GM21390 (cell line): ENCODE data around the gene NCSTN.
"Not testable (repeated sequence)": the region's sequence is repeated elsewhere in the genome, so short reads cannot be mapped to it uniquely, and the experiment has no call there.

ENCODE experiments used
- ATAC-seq: cut with Tn5 transposase; IDR thresholded peaks from one replicate; pipeline ENCODE4 v1.9.1; 2021; ENCODE audit not compliant: unreplicated experiment

The NCSTN gene

DNA sequence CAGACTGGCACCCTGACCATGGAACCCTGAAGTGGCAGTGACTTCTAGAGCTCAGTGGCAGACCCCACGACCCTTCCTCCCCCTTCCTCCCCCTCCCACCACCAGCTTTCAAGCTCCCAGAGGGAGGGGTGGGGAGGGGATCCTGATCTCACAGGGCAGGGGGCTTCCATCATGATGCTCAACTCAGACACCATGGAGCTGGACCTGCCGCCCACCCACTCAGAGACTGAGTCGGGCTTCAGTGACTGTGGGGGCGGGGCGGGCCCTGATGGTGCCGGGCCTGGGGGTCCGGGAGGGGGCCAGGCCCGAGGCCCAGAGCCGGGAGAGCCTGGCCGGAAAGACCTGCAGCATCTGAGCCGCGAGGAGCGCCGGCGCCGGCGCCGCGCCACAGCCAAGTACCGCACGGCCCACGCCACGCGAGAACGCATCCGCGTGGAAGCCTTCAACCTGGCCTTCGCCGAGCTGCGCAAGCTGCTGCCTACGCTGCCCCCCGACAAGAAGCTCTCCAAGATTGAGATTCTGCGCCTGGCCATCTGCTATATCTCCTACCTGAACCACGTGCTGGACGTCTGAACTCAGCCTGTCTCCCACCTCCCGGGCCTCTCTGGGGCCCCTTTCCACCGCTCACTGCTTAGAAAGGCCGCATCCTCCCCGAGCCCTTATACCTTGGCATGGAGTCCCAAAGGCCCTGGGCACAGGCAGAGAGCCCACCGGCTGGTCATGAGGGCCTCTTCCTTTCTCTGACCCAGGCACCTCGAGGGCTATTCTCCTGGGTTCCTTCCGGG is 27.6 kb downstream of the NCSTN start:
- no peak for ATAC-seq

DNA sequence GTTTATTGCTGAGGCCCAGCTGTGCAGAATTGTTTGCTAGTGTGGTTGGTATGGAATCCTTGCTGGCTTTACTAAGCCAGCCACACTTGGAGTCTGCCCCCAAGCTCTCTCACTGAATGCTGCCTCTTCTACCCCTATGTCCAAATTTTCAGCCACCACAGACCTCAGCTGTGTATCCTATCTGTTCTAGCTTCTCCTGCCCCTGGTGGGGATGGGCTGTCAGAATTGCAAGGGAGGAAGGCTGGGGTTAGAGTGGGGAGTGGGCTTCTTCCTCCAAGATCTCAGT is 28.1 kb downstream of the NCSTN start:
- ATAC-seq, result no peak

DNA sequence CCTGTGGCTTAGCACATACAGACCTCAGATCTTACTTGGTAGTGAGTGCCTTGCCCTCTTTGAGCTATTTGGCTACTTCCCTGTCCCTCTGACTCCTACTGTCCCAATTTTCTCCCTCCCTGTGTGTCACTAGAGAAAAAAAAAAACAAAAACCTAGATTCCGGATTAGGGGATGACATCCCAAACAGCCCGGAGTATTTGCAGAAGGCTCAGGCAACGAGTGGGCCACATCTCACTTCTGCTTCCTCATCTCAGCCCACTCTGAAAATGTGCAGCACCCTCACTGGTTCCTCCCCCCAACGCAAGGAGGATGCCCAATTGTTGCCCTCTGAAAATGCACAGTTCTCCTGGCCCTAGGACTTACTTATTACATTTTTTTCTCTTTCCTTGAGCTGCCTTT is 28.6 kb downstream of the NCSTN start:
- no peak for ATAC-seq

DNA sequence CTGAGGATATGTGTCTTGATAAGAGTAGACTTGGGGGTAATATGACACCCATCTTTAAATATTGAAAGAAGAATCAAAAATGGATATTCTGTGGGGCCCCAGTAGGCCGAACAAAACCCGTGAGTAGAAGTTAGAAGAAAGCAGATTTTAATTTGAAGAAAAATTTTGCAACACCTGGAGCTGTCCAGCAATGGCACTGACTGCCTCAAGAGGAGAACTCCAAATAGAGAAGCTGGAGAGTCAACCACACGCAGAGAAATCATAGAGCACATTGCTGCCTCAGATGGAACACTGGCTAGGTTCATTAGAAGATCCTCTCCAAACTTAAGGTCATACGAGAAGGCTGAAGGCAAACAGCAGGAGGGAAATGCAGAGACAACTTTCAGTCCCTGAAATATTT is 30.5 kb downstream of the NCSTN start:
- ATAC-seq, result no peak

DNA sequence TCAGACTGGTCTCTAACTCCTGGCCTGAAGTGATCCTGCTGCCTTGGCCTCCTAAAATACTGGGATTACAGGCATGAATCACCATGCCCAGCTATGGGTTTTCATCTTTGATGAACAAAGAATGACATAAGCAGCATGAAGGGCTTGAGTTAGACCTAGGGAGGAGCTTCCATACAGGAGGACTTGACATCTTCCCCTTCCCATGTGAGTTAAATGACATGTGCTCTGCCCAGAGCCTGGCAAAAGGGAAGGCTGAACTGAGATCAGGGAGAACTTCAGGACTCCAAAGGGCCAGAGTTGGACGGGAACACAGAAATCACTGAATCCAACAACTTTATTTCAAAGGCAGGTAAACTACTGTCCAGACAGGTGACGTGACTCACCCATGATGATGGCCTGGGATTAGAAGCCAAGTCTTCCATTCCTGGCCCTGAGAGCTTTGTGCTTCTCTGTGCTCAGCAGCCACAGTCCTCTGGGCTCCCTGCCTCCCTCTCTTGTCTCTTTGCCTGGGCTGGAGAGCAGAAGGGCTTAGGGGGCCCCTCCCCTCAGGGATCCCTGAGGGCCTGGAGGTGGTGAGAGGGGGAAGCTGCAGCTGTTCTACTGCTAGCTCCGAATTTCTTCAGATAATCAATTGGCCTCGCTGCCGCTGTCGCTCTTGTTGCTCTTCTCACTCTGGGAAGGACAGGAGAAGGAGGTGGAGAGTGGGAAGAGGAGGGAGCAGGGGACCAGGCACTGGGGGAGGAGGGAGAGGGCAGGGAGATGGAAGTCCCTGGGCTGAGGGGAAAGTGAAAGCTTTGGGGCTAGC is 31.3 kb downstream of the NCSTN start:
- ATAC-seq, result no peak

DNA sequence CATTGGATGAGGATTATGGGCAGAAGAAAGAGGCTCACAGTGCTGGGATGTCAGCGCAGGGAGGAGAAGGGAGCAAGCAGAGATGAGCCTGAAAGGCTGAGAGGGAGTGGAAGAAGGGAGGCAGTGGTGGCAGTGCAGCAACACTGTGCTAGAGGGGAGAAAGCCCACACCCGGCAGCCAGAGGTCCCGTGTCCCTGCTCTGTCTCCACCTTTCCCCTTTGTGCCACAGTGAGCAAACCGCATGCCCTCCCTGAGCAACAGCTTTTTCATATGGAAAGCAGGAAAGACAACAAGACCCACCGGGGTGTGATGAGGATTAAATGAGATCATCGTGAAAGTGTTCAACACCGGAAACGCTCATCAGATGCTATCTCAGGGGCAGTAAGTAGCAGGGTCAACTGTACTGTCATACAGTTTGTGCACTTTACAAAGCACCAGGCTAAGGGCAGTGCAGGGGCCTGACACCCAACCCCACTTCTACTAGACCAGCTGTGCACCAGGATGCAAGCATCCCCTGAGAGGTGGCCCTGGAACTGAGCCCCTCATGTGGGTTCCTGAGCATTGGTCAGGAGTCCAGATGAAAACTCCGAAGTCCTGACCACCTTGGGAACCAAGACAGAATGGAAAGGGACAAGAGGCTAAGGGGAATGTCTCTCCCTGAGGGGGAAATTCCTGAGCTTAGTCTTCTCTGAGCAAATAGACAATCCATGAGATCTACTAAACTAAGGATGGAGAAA is 32.8 kb downstream of the NCSTN start:
- ATAC-seq, result no peak

DNA sequence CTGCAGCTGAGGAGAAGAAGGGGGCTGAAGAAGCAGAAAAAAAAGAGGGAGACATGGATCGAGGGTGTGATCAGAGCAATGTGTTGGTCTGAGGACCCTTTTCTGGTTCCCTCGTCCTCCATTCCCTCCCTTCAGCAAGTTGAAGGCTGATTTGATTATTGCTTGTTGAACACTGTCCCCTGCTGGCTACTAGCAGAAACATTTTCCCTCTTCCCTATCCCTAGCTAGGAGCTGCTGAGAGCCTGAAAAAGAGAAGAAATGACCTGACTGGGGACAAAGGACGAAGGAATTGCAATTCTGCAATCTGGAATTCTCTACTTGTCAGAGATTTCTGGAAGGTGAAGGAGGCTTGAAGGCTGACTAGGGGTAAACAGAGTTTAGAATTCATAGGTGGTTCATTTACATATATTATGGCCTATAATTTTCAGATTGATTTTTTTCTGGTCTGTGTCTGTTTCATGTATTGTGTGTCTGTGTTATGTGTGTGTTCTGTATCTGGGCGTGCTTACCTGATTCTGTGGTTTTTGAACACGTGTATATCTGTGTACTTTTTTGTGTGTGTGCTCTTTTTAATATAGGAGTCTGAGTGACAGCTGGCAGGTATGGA is 33.4 kb downstream of the NCSTN start:
- no peak for ATAC-seq

DNA sequence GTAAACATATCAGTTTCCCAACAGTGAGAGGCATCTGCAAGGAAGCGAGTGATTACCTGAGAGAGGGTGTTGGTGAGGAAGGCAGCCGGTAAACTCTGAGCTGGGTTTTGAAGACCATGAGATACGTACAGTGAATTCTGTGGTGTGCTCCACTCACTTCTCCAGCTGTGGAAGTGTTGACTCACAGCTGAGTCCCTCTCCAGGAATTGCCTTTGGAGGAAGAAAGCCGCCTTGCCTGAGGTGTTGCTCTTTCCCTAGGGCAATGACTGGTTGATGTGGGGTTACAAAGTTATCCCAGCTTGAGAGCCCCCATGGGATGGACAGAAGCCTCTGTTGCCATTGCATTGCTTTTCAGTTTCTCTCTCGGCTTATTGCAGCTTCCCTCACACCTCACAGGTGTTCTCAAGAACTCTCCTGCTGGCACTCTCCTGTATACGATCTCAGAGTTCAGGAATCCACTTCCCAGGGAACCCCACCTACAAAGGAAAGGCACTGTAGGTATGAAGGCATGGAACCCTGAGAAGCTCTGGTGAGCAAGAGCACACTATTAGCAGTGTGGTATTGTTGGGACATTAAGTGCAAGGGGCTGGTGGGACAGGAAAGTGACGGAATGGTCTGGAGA is 34.5 kb downstream of the NCSTN start:
- ATAC-seq, result no peak

DNA sequence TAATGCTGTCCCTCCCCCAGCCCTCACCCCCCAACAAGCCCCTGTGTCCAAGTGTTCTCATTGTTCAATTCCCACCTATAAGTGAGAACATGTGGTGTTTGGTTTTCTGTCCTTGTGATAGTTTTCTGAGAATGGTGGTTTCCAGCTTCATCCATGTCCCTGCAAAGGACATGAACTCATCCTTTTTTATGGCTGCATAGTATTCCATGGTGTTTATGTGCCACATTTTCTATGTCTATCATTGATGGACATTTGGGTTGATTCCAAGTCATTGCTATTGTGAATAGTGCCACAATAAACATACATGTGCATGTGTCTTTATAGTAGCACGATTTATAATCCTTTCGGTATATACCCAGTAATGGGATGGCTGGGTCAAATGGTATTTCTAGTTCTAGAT is 41.6 kb downstream of the NCSTN start:
- not testable (repeated sequence) for ATAC-seq

DNA sequence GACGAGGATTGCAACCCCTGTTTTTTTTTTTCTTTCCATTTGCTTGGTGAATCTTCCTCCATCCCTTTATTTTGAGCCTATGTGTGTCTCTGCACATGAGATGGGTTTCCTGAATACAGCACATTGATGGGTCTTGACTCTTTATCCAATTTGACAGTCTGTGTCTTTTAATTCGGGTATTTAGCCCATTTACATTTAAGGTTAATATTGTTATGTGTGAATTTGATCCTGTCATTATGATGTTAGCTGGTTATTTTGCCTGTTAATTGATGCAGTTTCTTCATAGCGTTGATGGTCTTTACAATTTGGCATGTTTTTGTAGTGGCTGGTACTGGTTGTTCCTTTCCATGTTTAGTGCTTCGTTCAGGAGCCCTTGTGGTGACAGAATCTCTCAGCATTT is 45.2 kb downstream of the NCSTN start:
- not testable (repeated sequence) for ATAC-seq

DNA sequence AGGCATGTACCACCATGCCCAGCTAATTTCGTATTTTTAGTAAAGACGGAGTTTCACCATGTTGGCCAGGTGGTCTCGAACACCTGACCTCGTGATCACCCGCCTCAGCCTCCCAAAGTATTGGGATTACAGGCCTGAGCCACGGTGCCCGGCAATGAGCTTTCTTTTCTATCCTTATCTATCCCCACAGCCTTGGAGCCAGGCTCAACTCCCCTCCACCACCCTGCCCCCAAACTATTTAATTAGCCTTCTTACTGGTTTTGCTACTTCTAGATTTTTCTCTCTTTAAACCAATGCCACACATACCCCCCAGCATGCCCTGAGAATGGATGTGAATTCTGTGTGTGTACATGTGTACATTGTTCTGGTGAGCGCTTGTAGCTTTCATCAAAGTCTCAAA is 51.5 kb downstream of the NCSTN start:
- ATAC-seq, result no peak

DNA sequence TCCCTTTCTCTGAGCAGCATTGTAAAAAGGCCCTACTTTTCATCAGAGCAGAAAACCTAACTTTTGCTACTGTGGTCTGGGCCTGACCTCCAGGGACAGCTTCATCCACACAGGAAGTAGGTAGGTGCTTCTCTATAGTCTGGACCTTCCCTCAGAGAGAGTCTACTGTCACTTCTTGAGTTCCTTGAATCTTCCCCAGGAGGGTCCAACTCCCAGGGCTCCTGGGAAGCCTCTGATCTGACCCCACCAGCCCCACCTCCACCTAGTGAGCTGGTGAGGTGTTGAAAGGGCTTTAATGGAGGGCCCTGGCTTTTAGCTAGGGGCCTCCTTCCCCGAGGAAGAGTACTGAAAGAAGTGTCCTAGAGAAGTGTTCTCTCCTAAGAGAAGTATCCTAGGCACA is 54.5 kb downstream of the NCSTN start:
- ATAC-seq, result no peak

DNA sequence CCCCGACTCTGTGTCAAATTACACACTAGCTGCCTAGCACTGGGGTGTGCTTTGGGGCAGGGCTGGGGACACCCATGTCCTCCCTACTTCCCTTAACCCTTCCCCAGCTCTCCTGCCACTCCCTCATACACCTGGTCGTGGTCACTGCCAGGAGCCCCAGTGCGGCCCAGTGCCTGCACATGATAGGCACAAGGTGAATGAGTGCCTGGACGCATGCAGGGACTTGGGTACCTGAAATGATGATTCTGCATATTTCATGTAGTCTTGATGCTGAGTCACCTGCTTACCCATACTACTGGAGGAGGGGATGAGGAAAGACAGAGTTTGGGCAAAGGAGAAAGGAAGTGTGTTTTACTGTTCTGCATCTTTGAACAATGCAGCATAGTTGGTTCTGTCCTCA is 55.6 kb downstream of the NCSTN start:
- no peak for ATAC-seq

DNA sequence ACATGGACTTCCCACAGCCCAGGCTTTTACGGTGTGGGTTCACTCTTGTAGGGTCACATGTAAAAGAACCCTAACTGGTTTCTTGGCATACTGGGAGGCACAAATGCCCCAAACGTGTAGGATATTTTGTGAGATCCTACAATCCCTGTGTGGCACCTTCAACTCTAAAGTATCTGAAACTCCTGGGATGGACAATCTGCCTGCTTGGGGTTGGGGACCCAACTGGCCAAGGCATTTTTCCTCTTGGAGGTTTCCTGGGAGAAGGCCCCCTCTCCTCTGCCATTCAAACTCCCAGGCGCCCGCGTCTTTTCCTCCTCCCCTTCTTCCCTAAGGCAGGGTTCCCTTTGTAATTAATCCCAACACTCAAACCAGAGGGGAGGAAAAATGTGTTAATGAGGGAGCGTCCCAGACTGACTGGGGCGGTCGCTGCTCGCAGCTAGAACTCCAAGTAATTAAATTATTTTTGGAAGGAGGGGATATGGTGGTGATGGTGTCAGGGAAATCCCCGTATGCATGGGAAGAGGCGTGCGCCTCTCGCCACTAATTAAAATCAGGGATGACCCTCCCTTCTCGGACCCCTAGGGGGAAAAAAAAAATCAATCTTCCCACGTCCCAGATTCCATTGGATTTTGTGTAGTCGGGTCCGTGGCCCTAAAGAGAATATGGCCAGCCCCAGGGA is 56.5 kb downstream of the NCSTN start:
- no peak for ATAC-seq

DNA sequence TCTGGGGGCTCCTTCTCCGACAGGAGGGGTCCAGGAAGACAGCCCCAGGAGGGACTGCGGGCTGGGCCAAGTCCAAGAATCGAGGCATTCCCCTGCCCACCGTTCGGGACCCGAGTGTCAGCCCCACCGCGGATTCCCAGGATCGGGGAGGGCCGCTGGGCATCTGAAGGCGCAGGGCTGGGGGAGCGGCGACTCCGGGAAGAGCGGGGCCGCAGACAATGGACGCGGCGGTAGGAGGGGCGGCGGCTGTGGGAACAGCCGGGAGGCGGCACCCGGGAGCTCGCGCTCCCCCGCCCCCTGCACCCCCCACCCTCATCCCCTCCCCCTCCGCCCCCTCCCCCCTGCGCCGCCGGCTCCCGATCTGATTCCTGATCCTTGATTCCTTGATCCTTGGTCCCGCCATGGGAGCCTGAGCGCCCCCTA is 57.1 kb downstream of the NCSTN start, which contains the start of gene VANGL2:
Gene VANGL2 (plus strand): TSS at position 342 of the 423 bp plus-strand sequence. CDS start 15,274 bp downstream, outside the sequence.
- no peak for ATAC-seq

DNA sequence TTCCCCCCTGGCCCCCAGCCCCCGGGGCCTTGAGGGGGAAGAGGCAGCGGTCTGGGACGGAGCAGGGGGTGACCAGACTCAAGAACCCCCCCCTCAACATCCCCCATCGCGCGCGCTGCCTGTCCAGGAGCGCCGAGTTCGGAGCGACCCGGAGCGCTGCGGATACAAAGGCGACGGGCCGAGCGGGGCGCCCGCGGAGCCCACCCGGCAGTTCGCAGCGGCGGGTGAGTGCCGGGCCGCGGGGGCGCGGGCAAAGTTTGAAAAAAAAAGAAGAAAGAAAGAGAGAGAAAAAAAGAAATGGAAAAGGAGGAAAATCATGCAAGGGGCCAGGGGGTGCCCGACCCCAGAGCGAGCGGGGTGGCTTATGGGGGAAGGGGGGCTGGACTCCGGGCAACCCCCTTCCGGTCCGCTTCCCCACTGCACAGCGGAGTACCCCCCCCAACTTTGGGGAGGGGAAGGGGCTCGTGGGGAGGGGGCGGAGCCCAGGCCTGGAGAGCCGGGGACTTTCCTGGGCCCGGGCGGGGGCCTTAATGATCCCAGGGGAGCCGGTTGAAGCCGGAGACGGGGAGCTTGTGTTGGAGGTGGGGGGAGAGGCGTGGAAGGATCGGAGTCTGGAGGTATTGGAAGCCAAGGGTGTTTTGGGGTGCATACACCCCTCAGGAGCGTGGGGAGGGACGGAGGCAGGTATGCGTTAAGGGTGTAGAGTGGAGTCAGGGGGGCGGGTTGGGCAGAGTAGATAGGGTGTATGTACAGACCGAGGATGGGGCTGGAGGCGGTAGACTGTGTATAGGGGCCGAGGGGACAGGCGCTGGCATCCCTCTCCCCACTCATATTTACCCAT is 57.7 kb downstream of the NCSTN start:
- no peak for ATAC-seq

DNA sequence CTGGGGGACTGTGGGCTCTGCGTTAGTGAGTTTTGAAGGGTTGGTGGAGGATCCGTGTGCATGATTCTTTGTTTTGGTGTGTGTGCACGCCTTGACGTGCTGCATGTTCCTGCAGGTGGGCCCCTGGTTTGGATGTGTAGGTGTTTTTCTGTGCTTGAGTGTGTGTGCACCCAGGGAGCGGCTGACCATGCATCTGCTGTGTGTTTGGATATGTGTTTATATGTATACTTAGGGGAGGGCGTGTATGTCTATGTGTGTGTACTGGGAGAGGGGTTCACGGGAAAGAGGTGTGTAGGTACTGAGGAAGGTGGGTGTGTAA is 58.3 kb downstream of the NCSTN start:
- ATAC-seq, result no peak

DNA sequence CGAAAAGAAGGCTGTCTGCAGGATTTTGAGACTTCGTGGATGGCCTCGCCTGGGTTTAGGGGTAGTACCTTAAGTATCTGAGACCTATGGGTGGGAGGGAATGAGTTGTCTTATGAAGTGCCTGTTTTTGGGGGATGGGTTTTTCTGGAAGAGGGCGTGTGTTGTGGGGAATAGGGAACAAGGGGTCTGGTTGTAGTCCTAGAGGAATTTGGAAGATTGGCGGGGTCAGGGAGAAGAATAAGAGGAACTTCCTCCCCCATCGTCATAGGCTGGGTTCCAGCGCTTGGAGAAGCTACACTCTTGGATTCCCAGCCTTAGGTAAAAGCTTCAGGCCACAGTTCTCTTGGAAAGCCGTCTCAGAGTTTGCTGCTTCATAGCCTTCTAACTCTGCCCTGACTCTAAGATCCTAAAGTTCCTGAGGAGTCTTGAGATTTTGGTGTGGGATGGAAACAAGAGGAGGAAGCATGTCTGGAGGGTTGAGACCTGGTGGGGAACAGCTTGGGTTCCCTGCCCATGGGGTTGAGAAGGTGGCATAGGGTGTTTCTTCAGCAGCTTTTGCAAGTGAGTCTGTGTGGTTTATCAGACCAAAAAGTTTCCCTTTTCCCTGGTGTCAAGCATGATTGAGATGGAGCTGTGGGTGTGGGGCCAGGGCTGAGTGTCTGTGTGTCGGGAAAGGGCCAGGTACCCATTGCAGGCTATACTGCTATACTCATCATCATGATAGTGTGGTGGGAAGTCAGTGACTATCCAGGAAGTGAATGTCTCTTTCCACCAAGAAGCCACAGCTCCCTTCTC is 59.0 kb downstream of the NCSTN start:
- no peak for ATAC-seq

DNA sequence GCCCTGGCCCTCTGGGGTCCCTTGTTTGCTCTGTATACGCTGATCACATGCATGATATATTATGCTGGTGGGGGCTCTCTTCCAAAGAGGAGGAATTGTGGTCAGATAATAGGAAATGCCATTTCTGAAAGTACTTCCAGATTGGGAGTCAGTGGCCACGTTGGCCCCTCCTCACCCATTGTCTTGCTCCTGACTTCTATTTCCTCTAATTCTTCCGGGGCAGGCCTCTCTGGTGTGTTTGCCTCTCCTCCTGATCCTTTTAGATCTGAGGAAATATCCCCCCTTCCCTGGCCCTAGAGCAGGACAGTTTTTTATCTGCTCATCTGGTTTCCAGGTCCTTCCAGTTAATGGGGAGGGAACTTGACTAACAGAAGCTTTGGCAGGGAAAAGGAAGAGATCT is 60.1 kb downstream of the NCSTN start:
- no peak for ATAC-seq
